ENCODE data around the gene EIF4E2.

The EIF4E2 gene

GRCh38 chr2:232573771-232574435, 23.4 kb downstream of the EIF4E2 start:
- no peak for TF ChIP-seq TCF12 (IDR thresholded peaks at IDR 0.05; ENCODE audit: low read depth)
- TF ChIP-seq EP300 (IDR thresholded peaks at IDR 0.05; ENCODE audit: borderline replicate concordance), result no peak
- TF ChIP-seq REST (IDR thresholded peaks at IDR 0.05; ENCODE audit: low read depth), result no peak
- no peak for TF ChIP-seq MAX (IDR thresholded peaks at IDR 0.05)
- no peak for TF ChIP-seq TAF1 (IDR thresholded peaks at IDR 0.05; ENCODE audit: low read depth)
- no peak for TF ChIP-seq CEBPB (IDR thresholded peaks at IDR 0.05)
- TF ChIP-seq RAD21 (IDR thresholded peaks at IDR 0.05; ENCODE audit: low read depth), result no peak
- no peak for TF ChIP-seq FOXM1 (IDR thresholded peaks at IDR 0.05; ENCODE audit: borderline replicate concordance, low read depth)
- TF ChIP-seq CREB1 (IDR thresholded peaks at IDR 0.05; ENCODE audit: low read depth), result no peak
- no peak for TF ChIP-seq TEAD4 (IDR thresholded peaks at IDR 0.05)
- no peak for TF ChIP-seq USF1 (IDR thresholded peaks at IDR 0.05)

GRCh38 chr2:232574674-232575403, 24.4 kb downstream of the EIF4E2 start:
- TF ChIP-seq ZBTB7A (IDR thresholded peaks at IDR 0.05; ENCODE audit: low read depth), result no peak
- no peak for TF ChIP-seq EP300 (IDR thresholded peaks at IDR 0.05; ENCODE audit: borderline replicate concordance)
- no peak for TF ChIP-seq REST (IDR thresholded peaks at IDR 0.05; ENCODE audit: low read depth)
- TF ChIP-seq YY1 (IDR thresholded peaks at IDR 0.05; ENCODE audit: low read depth), result no peak
- TF ChIP-seq NFIC (IDR thresholded peaks at IDR 0.05), result no peak
- TF ChIP-seq FOXM1 (IDR thresholded peaks at IDR 0.05; ENCODE audit: borderline replicate concordance, low read depth), result no peak
- no peak for TF ChIP-seq EGR1 (IDR thresholded peaks at IDR 0.05)
- TF ChIP-seq TEAD4 (IDR thresholded peaks at IDR 0.05), result no peak
- no peak for TF ChIP-seq CEBPB (IDR thresholded peaks at IDR 0.05)
- no peak for TF ChIP-seq MAX (IDR thresholded peaks at IDR 0.05)
- TF ChIP-seq TCF12 (IDR thresholded peaks at IDR 0.05; ENCODE audit: low read depth), result no peak
- no peak for TF ChIP-seq CREB1 (IDR thresholded peaks at IDR 0.05; ENCODE audit: low read depth)
- TF ChIP-seq TAF1 (IDR thresholded peaks at IDR 0.05; ENCODE audit: low read depth), result no peak
- TF ChIP-seq RAD21 (IDR thresholded peaks at IDR 0.05; ENCODE audit: low read depth), result no peak

GRCh38 chr2:232575404-232575746, 24.9 kb downstream of the EIF4E2 start:
- TF ChIP-seq TCF12 (IDR thresholded peaks at IDR 0.05; ENCODE audit: low read depth) (no peak), CREB1 (IDR thresholded peaks at IDR 0.05; ENCODE audit: low read depth) (no peak), MAX (IDR thresholded peaks at IDR 0.05) (no peak), TEAD4 (IDR thresholded peaks at IDR 0.05) (no peak), CEBPB (IDR thresholded peaks at IDR 0.05) (no peak), FOXM1 (IDR thresholded peaks at IDR 0.05; ENCODE audit: borderline replicate concordance, low read depth) (no peak), RAD21 (IDR thresholded peaks at IDR 0.05; ENCODE audit: low read depth) (no peak), NFIC (IDR thresholded peaks at IDR 0.05) (no peak), USF1 (IDR thresholded peaks at IDR 0.05) (no peak), EP300 (IDR thresholded peaks at IDR 0.05; ENCODE audit: borderline replicate concordance) (no peak), REST (IDR thresholded peaks at IDR 0.05; ENCODE audit: low read depth) (no peak), YY1 (IDR thresholded peaks at IDR 0.05; ENCODE audit: low read depth) (no peak), EGR1 (IDR thresholded peaks at IDR 0.05) (no peak)

Data from Ishikawa (cell line).